Kidney capillary endothelial cell (primary cell): ENCODE measurements around the gene SPTBN1.
"Not testable (repeated sequence)": the region's sequence is repeated elsewhere in the genome, so short reads cannot be mapped to it uniquely, and the experiment has no call there.

Experiments
- DNase-seq: peaks from one replicate; pipeline ENCODE4 v3.0.0-alpha.2; 2018; ENCODE audit warnings: low spot score

Gene SPTBN1

DNA sequence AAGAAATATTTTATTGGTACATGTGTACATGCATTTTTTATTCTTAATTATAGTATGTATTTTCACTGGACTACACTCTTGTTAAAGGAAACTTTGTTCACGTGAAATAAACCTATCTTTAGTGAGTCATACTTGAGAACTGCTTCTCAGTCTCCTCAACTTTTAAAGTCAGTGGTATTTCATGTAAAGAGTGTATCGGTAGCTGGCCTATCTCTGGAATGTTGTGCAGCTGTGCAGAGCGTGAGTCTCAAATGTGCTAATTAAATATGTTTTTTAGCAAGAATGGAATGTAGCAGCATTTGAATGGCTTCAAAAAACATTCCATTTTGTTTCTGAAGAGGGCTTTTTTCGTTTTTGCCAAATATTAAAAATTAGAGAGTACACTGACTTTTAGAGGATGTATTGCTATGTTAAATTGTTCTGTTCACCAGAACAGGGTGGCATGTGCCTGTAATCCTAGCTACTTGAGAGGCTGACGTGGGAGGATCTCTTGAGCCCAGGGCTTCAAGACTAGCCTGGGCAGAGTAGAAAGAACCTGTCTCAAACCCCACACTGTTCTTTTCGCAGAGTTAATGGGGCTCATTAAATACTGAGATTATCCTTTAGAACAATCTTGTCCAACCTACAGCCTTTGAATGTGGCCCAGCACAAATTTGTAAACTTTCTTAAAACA lies 14.3 kb downstream of the SPTBN1 start:
- no peak for DNase-seq

DNA sequence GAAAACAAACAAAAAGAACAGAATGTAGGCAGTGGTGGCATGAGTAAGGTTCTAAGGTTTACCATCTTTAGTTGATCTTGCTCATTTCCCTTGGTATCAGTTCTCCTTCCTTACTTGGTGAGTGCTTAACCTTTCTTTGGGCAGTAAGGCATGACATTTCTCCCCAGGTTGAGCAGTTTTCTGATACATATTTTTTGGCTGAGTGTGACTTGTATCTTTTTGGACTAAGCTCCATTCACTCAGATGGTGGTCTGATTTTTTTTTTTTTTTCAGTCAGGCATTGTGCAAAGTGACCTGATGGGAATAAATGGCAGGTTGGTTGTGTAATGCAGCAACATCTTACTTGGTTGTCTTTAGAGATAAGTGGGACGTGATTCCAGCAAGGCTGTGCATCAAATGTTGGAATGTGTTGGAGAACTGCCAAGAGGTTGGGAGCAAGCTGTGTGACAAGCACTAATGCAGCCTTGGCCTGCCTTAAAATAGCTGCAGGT lies 15.1 kb downstream of the SPTBN1 start:
- DNase-seq: peak; percentile 56

DNA sequence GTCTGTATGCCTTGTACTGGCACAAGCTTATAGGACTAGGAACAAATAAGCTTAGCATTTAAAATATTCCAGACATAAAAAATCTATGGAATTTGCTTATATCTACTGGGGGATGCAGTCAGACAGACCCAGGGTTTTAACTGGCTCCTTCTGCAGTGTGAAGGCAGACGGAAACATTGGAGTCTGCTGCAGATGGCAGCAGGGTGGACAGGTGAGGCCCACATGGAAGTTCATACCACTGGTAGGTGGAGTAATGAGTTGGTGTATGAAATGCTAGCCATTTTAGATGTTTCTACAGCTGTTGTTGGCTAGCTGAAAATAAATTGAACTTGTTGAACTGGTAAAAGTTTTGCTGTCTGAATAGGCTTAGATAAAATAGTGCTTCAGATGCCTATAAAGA lies 17.7 kb downstream of the SPTBN1 start:
- DNase-seq: no peak

DNA sequence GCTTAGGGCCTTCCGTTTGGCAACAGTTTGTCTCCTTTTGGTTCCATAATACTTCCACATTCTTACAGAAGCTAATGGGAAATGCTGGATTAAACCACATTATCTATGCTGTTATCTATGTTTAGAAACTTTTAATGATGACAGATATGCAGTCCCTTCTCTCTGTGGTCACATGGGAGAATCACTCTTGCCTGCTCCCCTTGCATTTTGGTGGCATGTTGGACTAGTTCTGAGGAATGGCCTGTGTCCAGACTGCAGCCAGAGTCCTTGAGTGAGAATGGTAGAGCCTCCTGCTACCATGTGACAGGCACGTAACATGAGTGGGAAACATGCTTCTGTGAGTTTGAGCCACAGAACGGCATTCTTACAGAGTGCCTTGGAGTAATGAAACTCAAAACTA lies 19.2 kb downstream of the SPTBN1 start:
- no peak for DNase-seq

DNA sequence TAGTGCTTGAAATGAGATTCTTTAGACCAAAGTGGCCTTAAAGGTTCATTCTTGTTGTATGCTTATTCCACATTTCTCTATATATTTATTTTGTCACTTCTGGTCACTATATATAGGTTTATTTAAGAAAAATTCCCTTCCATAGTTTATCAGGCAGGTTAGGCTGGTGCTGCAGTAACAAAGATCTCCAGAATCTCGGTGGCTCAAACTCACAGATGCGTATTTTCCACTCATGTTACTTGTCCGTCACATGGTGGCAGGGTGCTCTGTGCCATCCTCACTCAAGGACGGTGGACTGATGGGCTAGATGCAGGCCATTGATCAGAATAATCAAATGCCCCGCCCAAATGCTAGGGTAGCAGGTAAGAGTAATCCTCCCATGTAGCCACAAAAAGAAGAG lies 19.8 kb downstream of the SPTBN1 start:
- DNase-seq: no peak

DNA sequence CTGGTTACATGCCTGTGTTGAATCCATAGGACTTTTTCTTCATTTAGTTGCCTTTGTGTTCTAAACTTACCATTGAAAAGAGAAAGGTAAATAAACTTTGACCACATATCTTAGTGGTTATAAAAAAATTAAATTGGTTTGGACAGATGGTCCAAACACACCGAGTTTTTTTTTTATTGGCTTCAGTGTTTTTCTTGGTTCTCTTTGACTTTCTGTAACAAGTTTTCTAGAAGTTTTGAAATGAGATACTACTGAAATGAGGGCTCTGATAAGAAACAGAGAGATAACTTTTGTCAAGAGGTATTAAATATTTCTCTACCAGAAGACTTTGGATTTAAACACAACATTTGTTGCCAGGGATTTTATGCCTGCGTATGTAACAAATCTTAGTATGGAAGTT lies 20.7 kb downstream of the SPTBN1 start:
- no peak for DNase-seq

DNA sequence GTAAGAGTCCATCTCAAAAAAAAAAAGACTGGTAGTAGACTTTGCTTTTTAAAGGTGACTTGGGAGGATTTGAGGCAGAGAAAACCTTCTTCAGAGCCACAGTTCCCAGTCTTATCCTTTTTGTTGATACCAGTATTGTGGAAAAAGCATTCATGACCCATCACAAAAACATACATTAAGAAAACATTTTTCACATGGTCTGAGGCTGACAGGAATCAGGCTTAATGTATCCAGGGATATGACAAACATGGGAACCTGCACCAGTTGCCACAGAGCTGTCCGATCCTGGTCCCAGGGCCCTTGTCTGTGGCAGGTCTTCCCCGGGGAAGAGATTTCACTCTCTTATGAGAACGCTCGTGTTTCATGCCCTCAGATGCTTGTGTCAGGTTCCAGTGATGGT lies 21.8 kb downstream of the SPTBN1 start:
- no peak for DNase-seq

DNA sequence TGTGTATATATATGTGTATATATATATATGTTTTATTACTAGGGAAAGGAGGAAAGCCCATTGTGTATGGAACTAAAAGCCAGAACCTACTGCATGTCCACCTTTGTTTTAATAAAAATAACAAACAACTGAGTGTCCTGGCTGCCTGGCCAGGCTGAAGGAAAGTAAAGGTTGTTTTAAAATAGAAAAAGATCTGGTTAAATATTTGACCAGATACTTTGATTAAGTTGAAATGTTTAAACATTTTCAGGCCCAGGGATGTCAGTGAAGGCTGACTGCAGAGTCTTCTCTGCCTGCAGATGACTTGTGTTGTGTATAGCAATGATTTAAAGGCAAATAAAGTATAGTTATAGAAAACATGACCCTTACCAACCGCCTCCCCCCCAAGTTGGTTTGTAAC lies 22.8 kb downstream of the SPTBN1 start:
- DNase-seq: no peak

DNA sequence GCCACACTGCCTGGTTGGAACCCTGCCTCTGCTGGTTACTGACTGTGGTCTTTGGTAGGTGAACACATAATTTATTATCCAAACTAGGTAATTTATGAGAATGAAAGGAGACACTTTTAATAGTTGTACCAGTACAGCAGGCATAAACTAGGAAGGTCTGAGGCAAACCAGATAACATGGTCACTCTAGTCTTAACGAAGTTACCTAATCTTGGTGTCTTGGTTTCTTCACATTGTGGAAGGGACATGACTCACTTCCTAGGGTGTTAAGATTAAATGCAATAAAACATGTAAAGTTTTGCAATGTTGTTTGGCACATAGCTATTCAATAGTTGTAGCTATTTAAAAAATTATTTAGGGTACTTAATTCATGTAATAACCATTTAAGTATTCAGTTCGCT lies 23.3 kb downstream of the SPTBN1 start:
- no peak for DNase-seq

DNA sequence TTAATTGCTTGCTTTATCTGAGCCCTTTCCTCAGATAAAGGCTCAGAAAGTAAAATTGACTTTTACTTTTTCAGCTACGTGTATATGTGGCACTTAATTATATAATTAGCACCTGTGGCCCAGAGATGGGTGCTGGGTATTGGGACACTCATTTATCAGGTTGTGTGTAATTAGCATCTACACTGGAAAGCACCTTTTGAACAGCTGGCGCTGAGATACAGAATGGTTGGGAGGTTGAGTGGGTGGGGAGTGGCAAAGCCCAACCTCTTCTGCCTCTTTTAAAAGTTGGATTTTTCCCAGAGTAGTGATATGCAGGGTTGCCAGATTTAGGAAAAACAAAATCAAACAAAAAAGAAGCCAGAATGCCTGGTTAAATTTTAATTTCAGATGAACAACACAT lies 23.9 kb downstream of the SPTBN1 start:
- no peak for DNase-seq

DNA sequence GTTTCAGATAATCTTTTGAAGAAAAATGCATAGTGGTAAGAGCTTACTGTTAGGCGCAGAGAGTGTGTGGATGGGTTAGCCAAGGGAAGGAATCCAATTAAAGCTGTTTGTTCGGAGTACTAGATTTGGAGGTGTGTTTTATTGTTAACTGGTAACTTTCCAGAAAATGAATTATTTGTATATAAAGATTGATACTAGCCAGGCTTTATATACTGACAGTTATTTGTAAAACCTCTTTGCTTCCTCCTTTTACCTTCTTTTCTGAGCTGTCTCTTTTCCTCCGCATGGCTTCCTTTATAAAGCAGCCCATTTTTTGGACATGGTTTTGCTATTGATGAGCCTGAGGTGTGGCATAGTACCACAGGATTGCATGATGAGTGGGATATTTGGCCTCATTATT lies 25.6 kb downstream of the SPTBN1 start:
- no peak for DNase-seq

DNA sequence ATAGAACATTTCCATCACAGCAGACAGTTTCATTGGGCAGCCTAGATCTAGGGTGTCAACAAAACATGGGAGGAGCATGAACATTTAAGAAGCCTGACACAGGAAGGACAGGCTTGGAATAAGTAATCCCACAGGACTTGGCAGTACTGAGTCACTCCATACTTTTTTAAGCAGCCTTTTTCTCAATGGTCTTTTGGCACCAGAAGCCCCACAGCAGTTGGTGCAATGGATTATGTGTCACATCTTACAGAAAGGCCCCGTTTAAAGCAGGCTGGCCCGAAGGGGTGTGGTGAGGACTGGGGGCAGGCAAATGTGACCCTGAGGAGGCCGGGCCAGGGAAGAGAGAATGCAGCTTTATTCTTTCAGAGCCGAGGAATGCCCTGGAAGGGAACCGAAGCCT lies 26.6 kb downstream of the SPTBN1 start:
- peak; percentile 73 for DNase-seq

DNA sequence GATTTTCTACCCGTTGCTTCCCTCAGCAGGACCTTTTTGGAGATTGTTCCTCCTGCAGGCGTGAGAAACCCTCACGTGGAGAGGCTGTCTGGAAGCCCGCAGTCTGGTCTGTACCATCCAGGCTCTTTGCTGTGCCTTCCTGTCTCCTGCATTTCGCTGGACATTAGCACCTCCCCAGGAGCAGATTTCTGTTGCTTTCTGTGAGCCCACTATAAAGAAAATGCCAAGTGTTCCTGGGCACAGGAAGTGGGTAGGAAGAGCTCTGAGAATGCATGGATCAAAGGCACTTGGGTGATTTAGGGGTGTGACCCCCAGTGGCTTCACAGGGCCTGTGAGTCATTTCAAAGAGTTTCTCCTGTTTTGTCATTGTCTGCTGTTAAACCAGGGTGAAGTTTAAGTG lies 27.3 kb downstream of the SPTBN1 start:
- no peak for DNase-seq

DNA sequence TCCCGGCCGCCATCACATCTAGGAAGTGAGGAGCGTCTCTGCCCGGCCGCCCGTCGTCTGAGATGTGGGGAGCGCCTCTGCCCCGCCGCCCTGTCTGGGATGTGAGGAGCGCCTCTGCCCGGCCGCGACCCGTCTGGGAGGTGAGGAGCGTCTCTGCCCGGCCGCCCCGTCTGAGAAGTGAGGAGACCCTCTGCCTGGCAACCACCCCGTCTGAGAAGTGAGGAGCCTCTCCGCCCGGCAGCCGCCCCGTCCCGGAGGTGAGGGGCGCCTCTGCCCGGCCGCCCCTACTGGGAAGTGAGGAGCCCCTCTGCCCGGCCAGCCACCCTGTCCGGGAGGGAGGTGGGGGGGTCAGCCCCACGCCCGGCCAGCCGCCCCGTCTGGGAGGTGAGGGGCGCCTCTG lies 29.6 kb downstream of the SPTBN1 start:
- DNase-seq: not testable (repeated sequence)

DNA sequence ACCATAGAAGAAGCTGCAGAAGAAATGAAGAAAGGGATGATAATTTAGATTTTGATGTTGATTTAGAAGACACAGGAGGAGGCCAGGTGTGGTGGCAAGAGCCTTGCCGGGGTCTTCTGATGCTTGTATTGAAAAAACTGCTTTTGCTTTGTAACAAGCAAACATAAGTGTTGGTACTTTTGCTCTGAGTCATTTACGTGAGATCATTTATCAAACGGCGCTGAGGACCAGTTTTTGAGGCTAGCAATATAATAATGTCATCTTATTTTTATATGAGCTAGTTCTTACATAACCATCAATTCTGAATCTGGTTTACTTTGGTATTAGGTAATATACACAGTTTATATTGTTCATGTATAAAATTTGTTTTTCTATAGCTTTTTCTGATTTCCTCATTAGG lies 30.6 kb downstream of the SPTBN1 start:
- no peak for DNase-seq

DNA sequence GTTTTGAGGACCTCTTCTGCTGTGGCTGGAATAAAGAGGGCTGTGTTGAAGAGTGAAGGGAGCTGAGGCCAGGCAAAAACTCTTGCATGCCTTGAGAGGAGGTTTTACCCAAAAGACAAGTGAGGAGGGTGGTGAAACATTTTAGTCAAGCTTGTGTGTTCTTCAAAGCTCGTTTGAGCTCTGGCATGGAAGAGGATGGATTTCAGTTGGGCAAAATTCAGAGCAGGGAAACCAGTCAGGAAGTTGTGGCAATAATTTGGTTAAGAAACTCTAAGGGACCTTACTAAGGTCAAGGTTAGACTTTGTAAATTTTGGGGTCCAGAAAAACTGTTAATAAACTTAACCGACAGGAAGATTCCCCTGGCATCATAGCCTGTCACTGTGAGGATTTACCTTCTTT lies 34.7 kb downstream of the SPTBN1 start:
- no peak for DNase-seq

DNA sequence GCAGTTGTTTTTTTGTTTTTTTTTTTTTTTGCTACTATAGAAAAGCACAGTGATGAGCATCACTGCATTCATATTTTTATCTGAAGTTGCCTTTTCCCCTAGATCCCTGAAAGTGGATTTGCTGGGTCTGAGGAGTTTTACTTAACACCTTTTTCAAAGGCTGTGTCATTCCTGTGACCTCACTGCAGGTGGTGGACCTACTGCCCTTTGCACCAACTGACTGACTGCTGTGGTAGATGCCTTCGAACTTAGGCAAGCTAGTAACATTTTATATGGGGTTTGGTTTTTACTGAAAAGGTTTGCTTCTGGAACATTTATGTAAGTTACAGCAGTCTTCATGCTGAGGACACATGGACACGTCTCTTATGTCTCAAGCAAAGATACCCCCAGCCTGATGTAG lies 36.2 kb downstream of the SPTBN1 start:
- DNase-seq: no peak

DNA sequence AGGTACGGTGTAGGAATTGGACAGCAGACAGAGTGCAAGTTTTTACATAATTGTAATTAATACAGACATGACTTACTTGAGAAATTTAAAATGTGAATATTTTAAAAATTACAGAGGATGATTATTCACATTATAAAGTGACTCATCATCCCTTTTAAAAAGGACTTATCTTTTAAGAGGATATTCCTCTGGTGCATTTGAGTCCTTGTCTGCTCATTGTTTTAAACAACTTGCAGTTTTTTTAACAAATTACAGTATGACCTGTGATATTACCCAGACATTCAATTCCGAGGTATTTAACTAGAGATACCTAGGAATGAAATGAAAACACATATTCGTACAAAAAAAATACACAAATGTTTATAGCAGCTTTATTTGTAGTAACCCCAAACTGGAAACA lies 38.0 kb downstream of the SPTBN1 start:
- DNase-seq: no peak

DNA sequence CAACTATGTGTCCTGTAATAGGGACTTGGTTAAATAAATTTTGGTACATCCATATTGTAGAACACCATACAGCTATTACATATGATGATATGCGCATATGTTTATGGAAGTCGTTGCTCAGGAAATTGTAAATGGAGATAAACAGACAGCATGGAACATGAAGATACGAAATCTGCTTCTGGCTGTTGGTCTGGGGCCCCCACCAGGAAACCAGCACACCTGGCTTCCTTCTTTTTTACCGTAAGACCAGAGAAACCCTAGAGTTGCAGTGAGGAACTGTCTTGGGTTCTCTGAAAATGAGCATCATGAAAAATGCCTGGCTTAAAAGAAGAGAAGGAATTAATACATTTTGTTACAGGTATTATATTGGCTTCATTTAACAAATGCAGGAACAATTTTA lies 40.8 kb downstream of the SPTBN1 start:
- DNase-seq: no peak

DNA sequence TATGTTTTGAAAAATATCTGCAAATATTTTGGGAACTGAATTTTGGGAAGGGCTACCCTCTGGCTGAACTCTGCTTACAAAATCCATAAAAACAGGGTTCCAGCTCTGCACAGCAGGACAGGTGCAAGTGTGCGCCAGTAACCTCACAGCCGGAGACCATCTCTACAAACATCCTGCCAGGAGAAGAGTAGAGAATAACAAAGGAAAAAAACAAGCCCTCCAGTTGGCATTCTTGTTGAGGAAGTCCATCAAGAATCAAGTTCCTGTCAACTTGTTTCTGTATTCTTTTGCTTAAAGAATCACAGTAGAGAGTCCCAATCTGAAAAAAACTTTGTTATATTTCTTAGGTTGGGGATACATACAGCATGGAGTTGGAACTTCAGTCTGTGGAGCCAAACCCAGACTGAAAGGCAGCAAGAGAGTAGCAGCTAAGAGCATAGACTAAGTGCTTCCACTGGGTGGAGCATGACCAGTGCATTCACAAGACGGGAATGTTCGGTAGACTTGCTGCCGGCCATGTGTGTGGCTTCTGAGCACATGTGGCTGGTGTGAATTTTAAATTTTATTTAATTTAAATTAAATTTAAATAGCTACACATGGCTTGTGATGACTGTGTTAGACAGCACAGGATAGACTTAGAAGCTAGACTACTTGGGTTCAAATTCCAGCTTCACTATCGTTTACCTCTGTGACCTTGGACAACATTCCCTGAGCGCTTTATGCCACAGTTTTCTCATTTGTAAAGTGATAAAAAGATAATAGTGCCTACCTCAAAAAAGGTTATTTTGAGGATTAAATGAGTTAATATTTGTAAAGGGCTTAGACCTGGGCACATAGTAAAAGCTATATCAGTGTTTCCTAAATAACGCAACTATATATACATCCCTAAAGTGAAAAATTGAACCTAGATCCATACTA lies 41.9 kb downstream of the SPTBN1 start:
- peak; percentile 52 for DNase-seq

DNA sequence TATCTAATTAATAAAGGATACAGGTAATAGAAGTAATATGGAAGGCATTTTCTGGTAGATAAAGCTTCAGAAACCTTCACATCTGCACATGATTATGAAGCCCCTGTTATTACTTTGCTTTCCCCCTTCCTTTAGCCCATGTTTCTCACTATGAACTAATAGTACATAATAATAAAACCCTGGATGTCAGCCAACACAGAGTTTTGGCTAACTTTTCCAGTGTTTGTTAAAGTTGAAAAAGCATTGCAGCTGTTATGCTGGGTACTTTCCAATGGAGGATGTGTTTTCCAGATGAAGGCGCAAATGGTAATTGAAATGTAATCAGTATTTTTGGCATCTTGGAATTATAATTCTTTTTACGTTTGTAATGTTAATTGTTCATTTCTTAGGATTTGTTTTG lies 43.5 kb downstream of the SPTBN1 start:
- DNase-seq: no peak

DNA sequence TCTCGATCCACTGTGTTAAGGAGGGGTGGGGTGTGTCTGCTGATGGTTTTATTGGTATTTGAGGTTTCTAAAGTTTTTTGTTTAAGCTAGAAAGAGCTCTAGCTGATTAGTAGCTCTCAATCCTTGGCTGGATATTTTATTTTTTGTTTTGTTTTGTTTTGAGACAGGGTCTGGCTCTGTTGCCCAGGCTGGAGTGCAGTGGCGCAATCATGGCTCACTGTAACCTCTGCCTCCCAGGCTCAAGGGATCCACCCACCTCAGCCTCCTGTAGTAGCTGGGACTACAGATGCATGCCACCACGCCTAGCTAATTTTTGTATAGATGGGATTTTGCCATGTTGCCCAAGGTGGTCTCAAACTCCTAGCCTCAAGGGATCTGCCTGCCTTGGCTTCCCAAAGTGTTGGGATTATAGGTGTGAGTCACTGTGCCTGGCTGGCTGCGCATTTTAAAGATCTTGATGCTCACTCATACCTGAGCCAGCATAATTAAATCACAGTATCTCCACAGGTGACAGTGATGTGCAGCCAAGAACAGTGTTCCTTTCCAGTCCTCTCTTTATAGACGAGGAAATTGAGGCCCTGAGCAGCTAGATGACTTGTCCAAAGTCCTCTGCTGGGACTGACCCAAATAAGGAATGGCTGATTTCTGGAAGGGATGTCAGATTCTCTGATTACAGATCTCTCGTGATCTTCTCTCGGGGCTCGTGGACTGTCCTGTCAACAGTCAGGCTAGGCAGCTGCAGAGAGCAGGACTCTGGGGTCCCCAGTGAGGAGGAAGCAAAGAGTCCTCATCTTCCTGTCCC lies 44.5 kb downstream of the SPTBN1 start:
- no peak for DNase-seq

DNA sequence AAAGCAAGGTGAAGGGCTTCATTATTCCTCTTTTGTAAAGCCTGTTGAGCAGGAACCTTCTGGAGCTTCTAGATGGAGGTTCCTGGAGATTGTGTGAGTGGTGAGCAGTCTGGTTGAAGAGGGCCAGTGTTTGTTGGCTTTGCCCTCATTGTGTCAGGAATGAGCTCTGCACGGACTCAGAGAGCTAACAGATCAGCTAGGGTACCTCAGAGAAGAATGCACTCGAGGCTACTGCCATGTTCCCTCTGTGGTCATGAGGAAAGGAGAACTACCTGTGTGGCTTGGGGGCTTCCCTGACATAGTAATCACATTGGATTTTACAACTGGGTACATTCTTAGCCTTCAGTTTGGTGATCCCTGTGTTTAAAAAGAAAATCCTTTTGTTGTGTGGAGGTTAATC lies 46.6 kb downstream of the SPTBN1 start:
- DNase-seq: no peak
